Measurements from ENCODE around the gene OR10A3.

GRCh38 chr11:7893796-7894195, 47.7 kb downstream of the OR10A3 start:
- TF ChIP-seq JUNB (IDR thresholded peaks at IDR 0.05; ENCODE audit: unreplicated experiment) (no peak), EZH2 (IDR thresholded peaks at IDR 0.05; ENCODE audit: low read depth, unreplicated experiment) (no peak)
